ENCODE measurements around the gene ATP2A2.
"Not testable (repeated sequence)": the region's sequence is repeated elsewhere in the genome, so short reads cannot be mapped to it uniquely, and the experiment has no call there.

ATP2A2 gene

GRCh38 chr12:110280779-110281548 lies at the start of gene ATP2A2:
TSS of gene ATP2A2 (plus strand) at chr12:110281247. CDS start at chr12:110281790, 543 bp downstream.
- H3K4me3 ChIP-seq (ENCODE audit: low read depth, low read length), result peak within 1 kb of the TSS; percentile 98

- no peak overlapping the region for H3K4me3 ChIP-seq (ENCODE audit: low read depth, low read length)
These were observed 47.7 kb upstream of the ATP2A2 start for GRCh38 chr12:110233212-110233903.

GRCh38 chr12:110234331-110234751 lies 46.7 kb upstream of the ATP2A2 start:
- no peak overlapping the region for H3K4me3 ChIP-seq (ENCODE audit: low read depth, low read length)

- H3K4me3 ChIP-seq (ENCODE audit: low read depth, low read length), result no peak overlapping the region
These were observed 46.3 kb upstream of the ATP2A2 start for GRCh38 chr12:110234755-110235154.

- H3K4me3 ChIP-seq (ENCODE audit: low read depth, low read length), result no peak overlapping the region
These were observed 45.7 kb upstream of the ATP2A2 start for GRCh38 chr12:110235383-110235782.

GRCh38 chr12:110243227-110243626 lies 37.8 kb upstream of the ATP2A2 start:
- no peak overlapping the region for H3K4me3 ChIP-seq (ENCODE audit: low read depth, low read length)

- H3K4me3 ChIP-seq (ENCODE audit: low read depth, low read length), result no peak overlapping the region
These were observed 36.7 kb upstream of the ATP2A2 start for GRCh38 chr12:110244372-110244771.

- no peak overlapping the region for H3K4me3 ChIP-seq (ENCODE audit: low read depth, low read length)
These were observed 36.2 kb upstream of the ATP2A2 start for GRCh38 chr12:110244829-110245228.

GRCh38 chr12:110245369-110245772 lies 35.7 kb upstream of the ATP2A2 start:
- no peak overlapping the region for H3K4me3 ChIP-seq (ENCODE audit: low read depth, low read length)

GRCh38 chr12:110246636-110247339 lies 34.3 kb upstream of the ATP2A2 start:
- H3K4me3 ChIP-seq (ENCODE audit: low read depth, low read length), result no peak overlapping the region

GRCh38 chr12:110247340-110248095 lies 33.5 kb upstream of the ATP2A2 start:
- no peak overlapping the region for H3K4me3 ChIP-seq (ENCODE audit: low read depth, low read length)

GRCh38 chr12:110248096-110248447 lies 33.0 kb upstream of the ATP2A2 start:
- H3K4me3 ChIP-seq (ENCODE audit: low read depth, low read length), result no peak overlapping the region

- no peak overlapping the region for H3K4me3 ChIP-seq (ENCODE audit: low read depth, low read length)
These were observed 31.9 kb upstream of the ATP2A2 start for GRCh38 chr12:110249105-110249504.

- H3K4me3 ChIP-seq (ENCODE audit: low read depth, low read length), result no peak overlapping the region
These were observed 31.3 kb upstream of the ATP2A2 start for GRCh38 chr12:110249716-110250225.

GRCh38 chr12:110251381-110251780 lies 29.7 kb upstream of the ATP2A2 start:
- H3K4me3 ChIP-seq (ENCODE audit: low read depth, low read length), result no peak overlapping the region

- H3K4me3 ChIP-seq (ENCODE audit: low read depth, low read length), result no peak overlapping the region
These were observed 28.3 kb upstream of the ATP2A2 start for GRCh38 chr12:110252716-110253115.

GRCh38 chr12:110253176-110253575 lies 27.9 kb upstream of the ATP2A2 start:
- no peak overlapping the region for H3K4me3 ChIP-seq (ENCODE audit: low read depth, low read length)

GRCh38 chr12:110254971-110255540 lies 26.0 kb upstream of the ATP2A2 start:
- H3K4me3 ChIP-seq (ENCODE audit: low read depth, low read length), result no peak overlapping the region

- H3K4me3 ChIP-seq (ENCODE audit: low read depth, low read length), result not testable (repeated sequence)
These were observed 25.1 kb upstream of the ATP2A2 start for GRCh38 chr12:110255890-110256456.

GRCh38 chr12:110256780-110257431 lies 24.1 kb upstream of the ATP2A2 start:
- no peak overlapping the region for H3K4me3 ChIP-seq (ENCODE audit: low read depth, low read length)

Measured in iPS-11a (cell line).